Hepatocyte (in vitro differentiated cells): ENCODE data around the gene ERFE. TPM values are rescaled to one million over a fixed set of nuclear protein-coding genes. Genes with fewer than 3 reads are reported as not detected.

ENCODE experiments used
- DNase-seq: peaks from one replicate; pipeline ENCODE4 v3.0.0-alpha.2; 2016; ENCODE audit warnings: low spot score
- H2AFZ ChIP-seq: fragments of 200-600 bp; sonication (generic); 2 replicates; pipeline ENCODE4 v1.6.0; 2016; ENCODE audit warnings: antibody characterized with exemption, mild to moderate bottlenecking
- H3K27ac ChIP-seq: fragments of 200-600 bp; sonication (generic); 2 replicates; pipeline ENCODE4 v1.5.1; 2016; ENCODE audit warnings: mild to moderate bottlenecking
- H3K27me3 ChIP-seq: fragments of 200-600 bp; sonication (generic); 2 replicates; pipeline ENCODE4 v1.6.1; 2016
- H3K36me3 ChIP-seq: fragments of 200-600 bp; sonication (generic); replicated peaks from 2 replicates; pipeline ENCODE4 v1.5.1; 2016; ENCODE audit warnings: low read depth; ENCODE audit not compliant: insufficient read depth
- H3K4me1 ChIP-seq: fragments of 200-600 bp; sonication (generic); 2 replicates; pipeline ENCODE4 v1.5.1; 2016; ENCODE audit warnings: mild to moderate bottlenecking, moderate library complexity; ENCODE audit not compliant: insufficient read depth
- H3K4me2 ChIP-seq: fragments of 200-600 bp; sonication (generic); 2 replicates; pipeline ENCODE4 v1.6.0; 2016
- H3K4me3 ChIP-seq: fragments of 200-600 bp; sonication (generic); 2 replicates; pipeline ENCODE4 v1.5.1; 2016; ENCODE audit warnings: mild to moderate bottlenecking
- H3K79me2 ChIP-seq: fragments of 200-600 bp; sonication (generic); 2 replicates; pipeline ENCODE4 v1.6.0; 2017; ENCODE audit warnings: mild to moderate bottlenecking
- H3K9me2 ChIP-seq: fragments of 200-600 bp; sonication (generic); replicated peaks from 2 replicates; pipeline ENCODE4 v1.6.0; 2017; ENCODE audit warnings: mild to moderate bottlenecking; ENCODE audit not compliant: insufficient read depth
- H3K9me3 ChIP-seq: fragments of 200-600 bp; sonication (generic); 2 replicates; pipeline ENCODE4 v1.5.1; 2016; ENCODE audit warnings: low read depth, mild to moderate bottlenecking
- H4K20me1 ChIP-seq: fragments of 200-600 bp; sonication (generic); 2 replicates; pipeline ENCODE4 v1.6.0; 2016; ENCODE audit warnings: mild to moderate bottlenecking; ENCODE audit not compliant: insufficient read depth, poor library complexity, severe bottlenecking
- CTCF ChIP-seq: fragments of 200-600 bp; sonication (generic); IDR thresholded peaks from 2 replicates; pipeline ENCODE4 v1.5.1; 2016; ENCODE audit warnings: antibody characterized with exemption, mild to moderate bottlenecking; ENCODE audit not compliant: poor library complexity
- EZH2 ChIP-seq: fragments of 200-600 bp; sonication (generic); IDR thresholded peaks from 2 replicates; pipeline ENCODE4 v1.6.1; 2016; ENCODE audit warnings: antibody characterized with exemption, mild to moderate bottlenecking, borderline replicate concordance
- EZH2phosphoT487 ChIP-seq: fragments of 200-600 bp; sonication (generic); IDR thresholded peaks from one replicate; pipeline ENCODE4 v1.6.1; 2018; ENCODE audit warnings: antibody characterized with exemption, mild to moderate bottlenecking, low read depth, moderate library complexity; ENCODE audit not compliant: unreplicated experiment, severe bottlenecking
- WGBS: methylation state at CpG from one replicate; pipeline ENCODE4 v1.1.6; 2016; ENCODE audit warnings: low lambda C conversion rate; ENCODE audit errors: missing lambda C conversion rate; 5-methylcytosine and 5-hydroxymethylcytosine counted together
- polyA plus RNA-seq: library from polyadenylated mRNA; unstranded; fragments of >200 nt; fragmentation: Nextera tagmentation; extraction: Ambion mirVana; gene quantifications from 2 replicates; pipeline ENCODE4 v1.2.1, GENCODE V29; 2016
- total RNA-seq: library from RNA; depleted of rRNA; stranded (reverse); fragments of >200 nt; gene quantifications from 2 replicates; pipeline ENCODE4 v1.2.3, GENCODE V29; 2014

The ERFE gene
- total and polyA plus RNA-seq, 2 experiments from 2014 or later = 0.27 to 0.30 TPM

DNA sequence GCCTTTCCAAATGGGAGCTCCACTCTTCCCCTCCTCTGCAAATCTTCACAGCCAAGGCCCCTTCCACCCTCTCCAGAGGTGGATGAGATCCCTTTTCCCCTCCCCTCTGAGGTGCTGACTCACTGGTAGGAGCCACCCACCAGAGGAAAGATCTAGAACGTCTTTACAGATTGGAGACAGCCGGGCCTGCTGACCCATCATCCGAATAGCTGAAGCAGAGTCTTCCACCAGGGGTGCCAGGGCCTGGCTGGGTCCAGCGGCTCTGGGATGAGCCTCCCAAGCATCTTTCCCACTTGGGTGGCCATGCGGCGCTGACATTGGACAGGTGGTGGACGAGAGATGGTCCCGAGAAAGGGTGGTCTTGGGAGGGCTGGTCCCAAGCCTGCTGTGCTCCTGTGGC lies 9.0 kb downstream of the ERFE start:
- no peaks in the 10 kb centered on the region for H4K20me1 ChIP-seq
- no peaks in the 10 kb centered on the region for H3K79me2 ChIP-seq
- H3K27me3 ChIP-seq = peaks cover 17% of the 10 kb centered on the region
- DNase-seq = no peak
- 93% methylated on average over 8 of the region's 8 CpGs for WGBS
- no peak overlapping the region for H2AFZ ChIP-seq
- no peaks in the 10 kb centered on the region for H3K36me3 ChIP-seq
- no peak overlapping the region for H3K4me2 ChIP-seq
- H3K4me1 ChIP-seq = peaks cover 15% of the 10 kb centered on the region
- H3K9me2 ChIP-seq = no peaks in the 10 kb centered on the region
- no peaks in the 10 kb centered on the region for H3K9me3 ChIP-seq
- H3K27ac ChIP-seq = no peak overlapping the region
- TF ChIP-seq EZH2 = no peak
- TF ChIP-seq CTCF = no peak
- TF ChIP-seq EZH2phosphoT487 = no peak
- H3K4me3 ChIP-seq = no peak overlapping the region

- Histone ChIP-seq H3K4me2 (no peak overlapping the region), H3K9me3 (no peaks in the 10 kb centered on the region), H3K4me1 (peaks cover 13% of the 10 kb centered on the region), H3K79me2 (no peaks in the 10 kb centered on the region), H4K20me1 (no peaks in the 10 kb centered on the region), H3K36me3 (no peaks in the 10 kb centered on the region), H3K27me3 (peaks cover 11% of the 10 kb centered on the region), H3K9me2 (no peaks in the 10 kb centered on the region), H2AFZ (no peak overlapping the region), H3K27ac (peak overlapping the region; percentile 45), H3K4me3 (no peak overlapping the region)
- DNase-seq = no peak
- TF ChIP-seq CTCF = no peak
- TF ChIP-seq EZH2phosphoT487 = no peak
- WGBS = 92% methylated on average over 13 of the region's 13 CpGs
Observed at GRCh38 chr2:238168196-238169047, 9.7 kb downstream of the ERFE start.

GRCh38 chr2:238169048-238169707 lies 10.4 kb downstream of the ERFE start:
- Histone ChIP-seq H3K27ac (peak overlapping the region; percentile 84), H3K4me2 (no peak overlapping the region), H3K4me3 (no peak overlapping the region), H3K79me2 (no peaks in the 10 kb centered on the region), H3K9me2 (no peaks in the 10 kb centered on the region), H3K36me3 (no peaks in the 10 kb centered on the region), H3K27me3 (peaks cover 3% of the 10 kb centered on the region), H3K4me1 (peaks cover 11% of the 10 kb centered on the region), H4K20me1 (no peaks in the 10 kb centered on the region), H2AFZ (no peak overlapping the region), H3K9me3 (no peaks in the 10 kb centered on the region)
- 62% methylated on average over 6 of the region's 6 CpGs for WGBS
- TF ChIP-seq CTCF (no peak), EZH2 (no peak), EZH2phosphoT487 (no peak)
- no peak for DNase-seq
